ENCODE results near the gene MED12. TPM values are rescaled to one million over a fixed set of nuclear protein-coding genes. Genes with fewer than 3 reads are reported as not detected.

The MED12 gene
- polyA plus RNA-seq, 1 experiment, result 12.4 TPM

DNA sequence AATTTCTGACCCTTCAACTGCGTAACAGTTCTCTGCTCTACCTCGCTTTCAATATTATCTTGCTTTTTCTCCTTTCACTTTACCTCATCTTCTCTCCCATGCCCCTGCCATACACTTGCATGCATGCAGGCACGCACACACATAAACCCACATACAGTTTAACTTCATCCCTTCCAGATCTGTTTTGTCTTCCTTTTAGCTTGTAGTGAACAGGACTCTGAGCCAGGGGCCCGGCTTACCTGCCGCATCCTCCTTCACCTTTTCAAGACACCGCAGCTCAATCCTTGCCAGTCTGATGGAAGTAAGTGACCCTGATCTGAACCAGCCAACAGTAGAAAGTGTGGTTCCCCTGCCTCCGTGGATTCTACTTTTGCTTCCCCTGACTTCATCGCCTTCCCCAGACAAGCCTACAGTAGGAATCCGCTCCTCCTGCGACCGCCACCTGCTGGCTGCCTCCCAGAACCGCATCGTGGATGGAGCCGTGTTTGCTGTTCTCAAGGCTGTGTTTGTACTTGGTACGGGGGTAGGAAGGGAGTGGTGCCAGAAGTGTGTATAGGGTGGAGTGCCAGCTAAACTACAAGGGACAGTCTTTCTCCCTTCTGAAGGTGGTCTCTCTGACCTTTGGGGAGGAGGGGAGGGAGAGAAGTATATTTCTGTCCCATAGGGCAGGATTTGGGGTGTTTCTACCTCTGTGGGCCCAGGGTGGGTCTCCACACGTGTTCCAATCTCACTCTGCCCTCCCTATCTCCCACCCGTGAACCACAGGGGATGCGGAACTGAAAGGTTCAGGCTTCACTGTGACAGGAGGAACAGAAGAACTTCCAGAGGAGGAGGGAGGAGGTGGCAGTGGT lies 10.7 kb downstream of the MED12 start:
- Histone ChIP-seq H3K27me3 (ENCODE audit: control insufficient read depth, insufficient read depth, low read length) (no peaks in the 10 kb centered on the region), H3K36me3 (ENCODE audit: control insufficient read depth, insufficient read depth, low read length) (peaks cover 32% of the 10 kb centered on the region), H3K4me3 (ENCODE audit: low read depth, low read length) (no peak overlapping the region)
- ChIA-PET POLR2A (no interaction called here), CTCF (interaction anchor here (0.6 to 3.9 kb wide), 8 partner anchors 9 to 133 kb away, joined by 3 to 19 read pairs (median 6); partner anchors contain the start of gene MED12)
- TF ChIP-seq, protein P1, sequence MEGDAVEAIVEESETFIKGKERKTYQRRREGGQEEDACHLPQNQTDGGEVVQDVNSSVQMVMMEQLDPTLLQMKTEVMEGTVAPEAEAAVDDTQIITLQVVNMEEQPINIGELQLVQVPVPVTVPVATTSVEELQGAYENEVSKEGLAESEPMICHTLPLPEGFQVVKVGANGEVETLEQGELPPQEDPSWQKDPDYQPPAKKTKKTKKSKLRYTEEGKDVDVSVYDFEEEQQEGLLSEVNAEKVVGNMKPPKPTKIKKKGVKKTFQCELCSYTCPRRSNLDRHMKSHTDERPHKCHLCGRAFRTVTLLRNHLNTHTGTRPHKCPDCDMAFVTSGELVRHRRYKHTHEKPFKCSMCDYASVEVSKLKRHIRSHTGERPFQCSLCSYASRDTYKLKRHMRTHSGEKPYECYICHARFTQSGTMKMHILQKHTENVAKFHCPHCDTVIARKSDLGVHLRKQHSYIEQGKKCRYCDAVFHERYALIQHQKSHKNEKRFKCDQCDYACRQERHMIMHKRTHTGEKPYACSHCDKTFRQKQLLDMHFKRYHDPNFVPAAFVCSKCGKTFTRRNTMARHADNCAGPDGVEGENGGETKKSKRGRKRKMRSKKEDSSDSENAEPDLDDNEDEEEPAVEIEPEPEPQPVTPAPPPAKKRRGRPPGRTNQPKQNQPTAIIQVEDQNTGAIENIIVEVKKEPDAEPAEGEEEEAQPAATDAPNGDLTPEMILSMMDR (IDR thresholded peaks at IDR 0.05; ENCODE audit: insufficient read depth, low read depth, low read length), result peak; percentile 82
- DNase-seq (ENCODE audit: low read depth), result no peak

DNA sequence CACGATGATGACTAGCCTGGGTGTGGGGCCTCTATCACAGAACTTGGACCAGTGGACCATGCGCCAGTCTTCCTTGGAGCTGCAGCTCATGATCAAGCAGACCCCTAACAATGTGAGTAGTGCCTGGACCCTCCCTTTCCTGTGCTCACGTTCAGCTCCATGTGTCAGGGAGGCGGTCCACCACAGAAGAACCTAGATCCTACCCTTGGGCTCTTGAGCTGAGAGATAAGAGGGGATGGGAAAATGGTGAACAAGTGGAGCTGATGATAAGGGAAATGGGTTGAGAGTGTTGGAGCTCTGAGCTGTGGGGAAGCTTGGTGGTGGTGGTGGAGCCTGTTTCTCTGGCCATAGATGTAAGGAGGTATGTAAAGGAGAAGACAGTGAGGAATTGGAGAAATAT lies 13.1 kb downstream of the MED12 start:
- ChIA-PET CTCF (interaction anchor here (0.9 to 3.9 kb wide), 4 partner anchors 11 to 161 kb away, joined by 3 to 19 read pairs (median 4); no protein-coding TSS in a partner anchor), POLR2A (no interaction called here)
- no peak for DNase-seq (ENCODE audit: low read depth)
- H3K4me3 ChIP-seq (ENCODE audit: low read depth, low read length), result no peak overlapping the region
- TF ChIP-seq, protein P1 (IDR thresholded peaks at IDR 0.05; ENCODE audit: insufficient read depth, low read depth, low read length), result no peak
- peaks cover 22% of the 10 kb centered on the region for H3K36me3 ChIP-seq (ENCODE audit: control insufficient read depth, insufficient read depth, low read length)
- no peaks in the 10 kb centered on the region for H3K27me3 ChIP-seq (ENCODE audit: control insufficient read depth, insufficient read depth, low read length)

DNA sequence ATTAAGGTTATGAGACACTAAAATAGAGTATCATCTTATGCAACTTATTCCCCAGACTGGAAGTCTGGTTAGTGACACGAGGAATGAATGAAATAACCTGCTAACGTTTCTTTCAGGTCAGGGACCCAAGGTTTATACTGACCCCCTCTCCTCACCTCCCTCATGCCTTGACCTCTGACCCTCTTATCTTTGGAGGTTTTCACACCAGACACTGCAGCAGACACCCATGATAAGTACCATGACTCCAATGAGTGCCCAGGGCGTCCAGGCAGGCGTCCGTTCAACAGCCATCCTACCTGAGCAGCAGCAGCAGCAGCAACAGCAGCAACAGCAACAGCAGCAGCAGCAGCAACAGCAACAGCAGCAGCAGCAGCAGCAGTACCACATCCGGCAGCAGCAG lies 22.0 kb downstream of the MED12 start:
- no peaks in the 10 kb centered on the region for H3K27me3 ChIP-seq (ENCODE audit: control insufficient read depth, insufficient read depth, low read length)
- no peak for DNase-seq (ENCODE audit: low read depth)
- ChIA-PET CTCF (no interaction called here), POLR2A (no interaction called here)
- peaks cover 7% of the 10 kb centered on the region; the same call in 1 of the 2 replicates for H3K36me3 ChIP-seq (ENCODE audit: control insufficient read depth, insufficient read depth, low read length)
- TF ChIP-seq, protein P1 (IDR thresholded peaks at IDR 0.05; ENCODE audit: insufficient read depth, low read depth, low read length), result no peak
- no peak overlapping the region for H3K4me3 ChIP-seq (ENCODE audit: low read depth, low read length)

DNA sequence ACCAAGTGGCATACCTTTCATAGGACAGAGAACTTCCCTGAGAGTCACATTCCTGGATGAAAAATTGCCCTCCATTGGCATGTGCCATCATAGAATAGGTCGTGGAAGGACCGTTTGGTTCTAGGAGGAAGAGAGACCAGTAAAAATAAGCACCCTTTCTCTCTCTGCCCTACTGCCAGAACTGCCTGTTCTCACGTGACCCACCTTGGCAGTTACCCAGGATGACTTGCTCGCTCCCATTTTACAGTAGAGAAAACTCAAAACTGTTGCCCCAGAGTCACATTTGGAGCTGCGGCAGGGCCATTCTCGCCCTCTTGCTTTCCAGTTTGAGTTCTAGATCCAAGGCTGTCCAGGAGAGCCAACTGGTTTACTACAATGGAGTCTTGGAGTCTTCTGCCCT lies 25.1 kb downstream of the MED12 start:
- DNase-seq (ENCODE audit: low read depth), result no peak
- CTCF ChIA-PET, result interaction anchor here (0.9 kb wide), 1 partner anchor 35 kb away, joined by 3 read pairs; no protein-coding TSS in a partner anchor
- TF ChIP-seq, protein P1 (IDR thresholded peaks at IDR 0.05; ENCODE audit: insufficient read depth, low read depth, low read length), result no peak
- POLR2A ChIA-PET, result no interaction called here
- H3K27me3 ChIP-seq (ENCODE audit: control insufficient read depth, insufficient read depth, low read length), result no peaks in the 10 kb centered on the region
- H3K4me3 ChIP-seq (ENCODE audit: low read depth, low read length), result no peak overlapping the region
- H3K36me3 ChIP-seq (ENCODE audit: control insufficient read depth, insufficient read depth, low read length), result peaks cover 3% of the 10 kb centered on the region; the same call in 1 of the 2 replicates

DNA sequence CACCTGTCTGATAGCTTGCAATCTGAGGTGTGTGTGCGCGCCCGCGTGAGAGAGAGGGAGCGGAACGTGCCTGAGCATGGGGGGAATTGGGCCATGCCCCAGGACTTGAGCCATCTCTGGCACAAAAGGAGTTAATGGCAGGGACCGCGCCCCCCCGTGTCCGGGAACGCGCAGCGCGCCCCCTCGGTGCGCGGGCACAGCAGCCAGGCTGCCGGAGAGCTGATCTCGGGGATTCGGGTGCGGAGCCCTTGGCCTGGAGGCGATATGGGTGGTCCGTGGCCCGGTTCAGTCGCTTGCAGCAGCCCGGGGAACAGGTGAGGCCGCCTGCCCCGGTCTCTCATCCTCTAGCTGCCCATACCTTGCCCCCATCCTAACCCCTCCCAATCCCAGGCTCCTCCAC lies 26.3 kb downstream of the MED12 start, which contains the start of gene NLGN3:
TSS of gene NLGN3 (plus strand) at position 191 of the 400 bp plus-strand sequence. CDS start 2,909 bp downstream, outside the sequence.
- Histone ChIP-seq H3K27me3 (ENCODE audit: control insufficient read depth, insufficient read depth, low read length) (no peaks in the 10 kb centered on the region), H3K36me3 (ENCODE audit: control insufficient read depth, insufficient read depth, low read length) (no peaks in the 10 kb centered on the region), H3K4me3 (ENCODE audit: low read depth, low read length) (peak within 1 kb of the TSS; percentile 19)
- CTCF ChIA-PET, result interaction anchor here (0.9 kb wide), 1 partner anchor 35 kb away, joined by 4 read pairs; no protein-coding TSS in a partner anchor
- TF ChIP-seq, protein P1 (IDR thresholded peaks at IDR 0.05; ENCODE audit: insufficient read depth, low read depth, low read length), result no peak
- DNase-seq (ENCODE audit: low read depth), result no peak
- POLR2A ChIA-PET, result no interaction called here

All from BJ (cell line).